Smooth muscle cell (in vitro differentiated cells): ENCODE results near the gene CSH2. TPM values are rescaled to one million over a fixed set of nuclear protein-coding genes. Genes with fewer than 3 reads are reported as not detected.
"Not testable (repeated sequence)": the region's sequence is repeated elsewhere in the genome, so short reads cannot be mapped to it uniquely, and the experiment has no call there.

Experiments used
- DNase-seq: peaks from one replicate; lab custom pipeline; 2025; ENCODE audit not compliant: unreplicated experiment; lab: John Stamatoyannopoulos, UW
- H2AFZ ChIP-seq: fragments of 200-600 bp; sonication (generic); 2 replicates; pipeline ENCODE4 v1.6.0; 2016; ENCODE audit warnings: antibody characterized with exemption, low read depth, mild to moderate bottlenecking
- H3F3A ChIP-seq: fragments of 200-600 bp; sonication (generic); 2 replicates; pipeline ENCODE4 v1.6.0; 2017; ENCODE audit warnings: antibody characterized with exemption, low read depth
- H3K27ac ChIP-seq: fragments of 200-600 bp; sonication (generic); 2 replicates; pipeline ENCODE4 v1.5.1; 2016; ENCODE audit warnings: low read depth, mild to moderate bottlenecking
- H3K27me3 ChIP-seq: fragments of 200-600 bp; sonication (generic); 2 replicates; pipeline ENCODE4 v1.6.1; 2016; ENCODE audit warnings: low read depth, mild to moderate bottlenecking
- H3K36me3 ChIP-seq: fragments of 200-600 bp; sonication (generic); 2 replicates; pipeline ENCODE4 v1.5.1; 2016; ENCODE audit warnings: low read depth
- H3K4me1 ChIP-seq: fragments of 200-600 bp; sonication (generic); 2 replicates; pipeline ENCODE4 v1.5.1; 2016; ENCODE audit warnings: low read depth
- H3K4me2 ChIP-seq: fragments of 200-600 bp; sonication (generic); 2 replicates; pipeline ENCODE4 v1.6.0; 2016; ENCODE audit warnings: mild to moderate bottlenecking
- H3K4me3 ChIP-seq: fragments of 200-600 bp; sonication (generic); 2 replicates; pipeline ENCODE4 v1.5.1; 2016; ENCODE audit warnings: mild to moderate bottlenecking
- H3K79me2 ChIP-seq: fragments of 200-600 bp; sonication (generic); 2 replicates; pipeline ENCODE4 v1.6.0; 2016; ENCODE audit warnings: low read depth, mild to moderate bottlenecking
- H3K9ac ChIP-seq: fragments of 200-600 bp; sonication (generic); 2 replicates; pipeline ENCODE4 v1.6.0; 2016; ENCODE audit warnings: low read depth
- H3K9me3 ChIP-seq: fragments of 200-600 bp; sonication (generic); replicated peaks from 2 replicates; pipeline ENCODE4 v1.5.1; 2016; ENCODE audit warnings: low read depth
- H4K20me1 ChIP-seq: fragments of 200-600 bp; sonication (generic); 2 replicates; pipeline ENCODE4 v1.6.0; 2016; ENCODE audit warnings: low read depth
- WGBS: methylation state at CpG from one replicate; pipeline ENCODE4 v1.1.7; 2016; ENCODE audit warnings: low lambda C conversion rate; 5-methylcytosine and 5-hydroxymethylcytosine counted together
- polyA plus RNA-seq: library from polyadenylated mRNA; unstranded; fragments of >200 nt; fragmentation: Nextera tagmentation; extraction: Ambion mirVana; gene quantifications from 2 replicates; pipeline ENCODE4 v1.2.1, GENCODE V29; 2016
- total RNA-seq: library from RNA; depleted of rRNA; stranded (reverse); fragments of >200 nt; gene quantifications from 2 replicates; pipeline ENCODE4 v1.2.3, GENCODE V29; 2014
- TF ChIP-seq, protein P1 (sequence below): fragments of 200-600 bp; sonication (generic); IDR thresholded peaks from 2 replicates; pipeline ENCODE4 v1.5.1; 2017; ENCODE audit warnings: borderline replicate concordance, mild to moderate bottlenecking, antibody characterized with exemption; ENCODE audit not compliant: insufficient read depth, poor library complexity, severe bottlenecking

CSH2 gene
- total and polyA plus RNA-seq, 2 experiments from 2014 or later: not detected

DNA sequence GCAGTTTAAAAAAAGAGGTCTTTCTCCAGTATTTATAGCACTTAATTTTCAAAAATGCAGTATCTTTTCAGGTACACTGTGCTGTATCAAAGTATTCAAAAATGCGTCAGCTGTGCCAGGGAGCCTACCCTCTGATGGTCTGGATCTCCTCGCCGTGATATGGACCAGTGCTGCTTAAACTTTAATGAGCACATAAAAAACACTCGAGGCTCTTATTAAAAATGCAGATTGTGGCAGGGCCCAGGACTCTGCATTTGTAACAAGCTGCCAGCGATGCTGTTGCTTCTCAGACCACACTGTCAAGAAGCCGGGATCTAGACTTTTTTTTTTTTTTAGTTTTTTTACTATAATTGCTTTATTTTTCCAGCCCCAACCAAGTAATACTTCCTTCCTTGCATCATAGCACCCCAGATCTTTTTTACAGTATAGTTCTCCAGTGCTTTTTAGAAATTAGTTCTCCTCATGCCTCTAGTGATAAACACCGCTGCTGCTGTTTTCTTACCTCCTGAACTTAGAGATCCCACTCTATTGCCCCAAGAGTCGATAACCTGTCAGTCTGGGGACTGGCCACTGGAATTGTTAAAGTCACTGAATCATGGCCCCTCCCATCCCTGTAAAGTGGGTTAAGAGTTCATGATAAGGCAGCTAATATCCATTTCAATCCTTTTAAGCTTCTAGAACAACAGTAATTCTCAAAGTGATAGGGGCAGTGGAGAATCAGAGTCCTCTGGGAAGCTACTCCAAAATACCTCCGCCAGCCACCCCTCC, 29.4 kb downstream of the CSH2 start:
- no peaks in the 10 kb centered on the region for H3K9me3 ChIP-seq
- peaks cover 24% of the 10 kb centered on the region for H4K20me1 ChIP-seq
- H3K79me2 ChIP-seq: peaks cover 31% of the 10 kb centered on the region
- 86% methylated on average over 9 of the region's 9 CpGs for WGBS
- peak overlapping the region; percentile 71 for H3K4me3 ChIP-seq
- H3K4me1 ChIP-seq: peaks cover 16% of the 10 kb centered on the region
- no peaks in the 10 kb centered on the region for H3K36me3 ChIP-seq
- H3K27me3 ChIP-seq: no peaks in the 10 kb centered on the region
- no peak overlapping the region for H3K27ac ChIP-seq
- DNase-seq: no peak
- no peak overlapping the region for H2AFZ ChIP-seq
- peak overlapping the region; percentile 93 for H3K4me2 ChIP-seq
- TF ChIP-seq, protein P1, sequence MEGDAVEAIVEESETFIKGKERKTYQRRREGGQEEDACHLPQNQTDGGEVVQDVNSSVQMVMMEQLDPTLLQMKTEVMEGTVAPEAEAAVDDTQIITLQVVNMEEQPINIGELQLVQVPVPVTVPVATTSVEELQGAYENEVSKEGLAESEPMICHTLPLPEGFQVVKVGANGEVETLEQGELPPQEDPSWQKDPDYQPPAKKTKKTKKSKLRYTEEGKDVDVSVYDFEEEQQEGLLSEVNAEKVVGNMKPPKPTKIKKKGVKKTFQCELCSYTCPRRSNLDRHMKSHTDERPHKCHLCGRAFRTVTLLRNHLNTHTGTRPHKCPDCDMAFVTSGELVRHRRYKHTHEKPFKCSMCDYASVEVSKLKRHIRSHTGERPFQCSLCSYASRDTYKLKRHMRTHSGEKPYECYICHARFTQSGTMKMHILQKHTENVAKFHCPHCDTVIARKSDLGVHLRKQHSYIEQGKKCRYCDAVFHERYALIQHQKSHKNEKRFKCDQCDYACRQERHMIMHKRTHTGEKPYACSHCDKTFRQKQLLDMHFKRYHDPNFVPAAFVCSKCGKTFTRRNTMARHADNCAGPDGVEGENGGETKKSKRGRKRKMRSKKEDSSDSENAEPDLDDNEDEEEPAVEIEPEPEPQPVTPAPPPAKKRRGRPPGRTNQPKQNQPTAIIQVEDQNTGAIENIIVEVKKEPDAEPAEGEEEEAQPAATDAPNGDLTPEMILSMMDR: no peak
- H3K9ac ChIP-seq: no peak overlapping the region
- H3F3A ChIP-seq: peaks cover 10% of the 10 kb centered on the region

DNA sequence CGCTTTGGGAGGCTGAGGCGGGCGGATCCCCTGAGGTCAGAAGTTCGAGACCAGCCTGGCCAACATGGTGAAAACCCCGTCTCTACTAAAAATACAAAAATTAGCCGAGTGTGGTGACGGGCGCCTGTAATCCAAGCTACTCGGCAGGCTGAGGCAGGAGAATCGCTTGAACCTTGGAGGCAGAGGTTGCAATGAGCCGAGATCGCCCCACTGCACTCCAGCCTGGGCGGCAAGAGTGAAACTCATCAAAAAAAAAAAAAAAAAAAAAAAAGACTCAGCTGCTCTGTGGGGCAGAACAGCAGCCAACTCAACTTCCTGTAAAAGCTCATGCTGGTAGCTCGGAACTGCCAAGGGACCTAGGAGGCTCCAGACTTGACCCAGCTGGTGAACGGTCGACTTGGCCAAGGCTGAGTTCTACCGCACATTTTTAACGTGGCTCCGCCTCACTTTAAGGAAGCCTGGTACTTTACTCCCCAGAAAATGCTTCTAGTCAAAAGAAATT, 30.0 kb downstream of the CSH2 start:
- not testable (repeated sequence) for H3K9me3 ChIP-seq, H3K27me3 ChIP-seq, DNase-seq, H3F3A ChIP-seq, H3K36me3 ChIP-seq, H3K9ac ChIP-seq
- Histone ChIP-seq H3K4me2 (peak overlapping the region; percentile 93), H3K79me2 (peaks cover 38% of the 10 kb centered on the region), H4K20me1 (peaks cover 31% of the 10 kb centered on the region), H3K27ac (peak overlapping the region; percentile 61), H2AFZ (peak overlapping the region; percentile 87), H3K4me1 (peaks cover 18% of the 10 kb centered on the region), H3K4me3 (peak overlapping the region; percentile 71)
- 50% methylated on average over 19 of the region's 19 CpGs for WGBS

DNA sequence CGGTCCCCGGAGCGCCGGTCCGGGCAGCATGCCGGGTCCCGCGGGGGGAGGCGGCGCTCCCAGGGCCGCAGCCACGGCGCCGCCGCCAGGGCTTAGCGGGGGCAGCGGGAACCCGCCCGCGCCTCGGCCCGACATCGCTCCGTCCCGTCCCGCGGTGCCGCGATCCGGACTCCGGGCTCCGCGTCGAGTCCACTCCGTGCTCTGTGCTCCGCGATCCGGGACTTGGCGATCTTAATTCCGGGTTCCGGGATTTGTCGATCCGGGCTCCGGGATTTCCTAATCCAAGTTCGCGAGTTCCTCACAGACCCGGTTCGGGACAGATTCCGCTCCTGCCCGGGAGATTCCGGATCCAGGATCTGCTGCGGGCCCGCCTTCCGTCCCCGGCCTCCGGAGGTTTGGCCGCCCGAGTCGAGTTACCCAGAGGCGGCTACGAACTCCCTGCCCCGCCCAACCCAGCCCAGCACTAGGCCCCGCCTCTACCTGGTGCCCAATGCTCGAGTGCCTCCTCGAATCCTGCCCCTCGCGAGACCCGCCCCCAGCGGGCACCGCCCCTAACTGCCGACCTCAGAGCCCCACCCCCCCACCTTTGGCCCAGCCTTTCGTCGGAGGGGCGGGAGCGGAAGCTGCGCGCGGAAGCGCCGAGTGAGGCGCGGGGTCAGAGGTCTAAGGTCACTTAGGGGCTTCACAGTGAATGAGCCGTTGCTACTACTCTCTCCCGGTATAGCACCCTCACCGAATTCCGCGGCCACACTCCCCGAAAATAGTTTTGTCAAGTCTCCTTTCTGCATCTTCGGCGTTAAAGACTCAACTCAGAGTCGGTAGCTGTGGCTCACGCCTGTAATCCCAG, 30.7 kb downstream of the CSH2 start, which contains the start of gene SMARCD2:
TSS of gene SMARCD2 (minus strand) at position 146 of the 847 bp plus-strand sequence. CDS start at position 135, 11 bp downstream.
- Histone ChIP-seq H3K79me2 (peaks cover 44% of the 10 kb centered on the region), H3K36me3 (no peaks in the 10 kb centered on the region), H3K4me2 (peak within 1 kb of the TSS; percentile 93), H3K27ac (peak within 1 kb of the TSS; percentile 61), H3K9ac (peak within 1 kb of the TSS; percentile 76), H3K9me3 (no peaks in the 10 kb centered on the region), H3K4me1 (peaks cover 18% of the 10 kb centered on the region), H3K4me3 (peak within 1 kb of the TSS; percentile 71), H3K27me3 (no peaks in the 10 kb centered on the region), H2AFZ (peak within 1 kb of the TSS; percentile 87), H4K20me1 (peaks cover 38% of the 10 kb centered on the region), H3F3A (peaks cover 10% of the 10 kb centered on the region)
- WGBS: 1% methylated on average over 74 of the region's 92 CpGs
- TF ChIP-seq, protein P1: no peak
- peak; percentile 94 for DNase-seq

DNA sequence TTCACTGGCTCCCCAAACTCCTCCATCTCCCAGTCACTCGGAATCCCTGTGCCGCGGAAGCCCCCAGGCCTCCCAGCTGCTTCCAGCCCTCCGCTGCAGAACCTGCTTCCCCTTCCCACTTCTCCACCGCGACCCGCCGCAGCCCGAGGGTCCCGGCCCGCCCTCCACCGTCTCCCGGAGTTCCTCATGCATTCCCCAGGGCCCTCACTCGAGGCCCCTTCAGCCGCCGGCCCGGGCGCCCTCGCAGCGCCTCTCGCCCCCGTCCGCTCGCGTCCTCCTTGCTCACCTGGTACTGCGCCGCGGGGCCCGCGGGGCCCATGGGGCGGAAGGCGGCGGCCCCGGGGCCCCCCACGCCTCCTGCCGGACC, 31.3 kb downstream of the CSH2 start:
- Histone ChIP-seq H3F3A (peaks cover 10% of the 10 kb centered on the region), H3K27ac (peak overlapping the region; percentile 61), H3K4me2 (peak overlapping the region; percentile 93), H3K9me3 (no peaks in the 10 kb centered on the region), H3K36me3 (no peaks in the 10 kb centered on the region), H4K20me1 (peaks cover 44% of the 10 kb centered on the region), H3K4me3 (peak overlapping the region; percentile 71), H3K9ac (peak overlapping the region; percentile 71), H3K79me2 (peaks cover 50% of the 10 kb centered on the region), H2AFZ (peak overlapping the region; percentile 56), H3K27me3 (no peaks in the 10 kb centered on the region), H3K4me1 (peaks cover 18% of the 10 kb centered on the region)
- peak; percentile 47 for DNase-seq
- WGBS: 2% methylated on average over 29 of the region's 36 CpGs
- TF ChIP-seq, protein P1: no peak
